ENCODE results near the gene C16orf96.
A peak's percentile ranks its signal among the peaks of the same experiment; 100 is the strongest.

Gene C16orf96

GRCh38 chr16:4601036-4601863 lies 45.1 kb downstream of the C16orf96 start:
- DNase-seq (ENCODE audit: low spot score) = no peak

GRCh38 chr16:4601864-4602186 lies 45.7 kb downstream of the C16orf96 start:
- DNase-seq (ENCODE audit: low spot score) = no peak

- DNase-seq (ENCODE audit: low spot score) = no peak
These were observed 46.2 kb downstream of the C16orf96 start for GRCh38 chr16:4602331-4602730.

GRCh38 chr16:4603624-4604170 lies 47.6 kb downstream of the C16orf96 start:
- no peak for DNase-seq (ENCODE audit: low spot score)

GRCh38 chr16:4604401-4604800 lies 48.3 kb downstream of the C16orf96 start:
- no peak for DNase-seq (ENCODE audit: low spot score)

- DNase-seq (ENCODE audit: low spot score) = no peak
These were observed 50.2 kb downstream of the C16orf96 start for GRCh38 chr16:4606354-4606753.

- DNase-seq (ENCODE audit: low spot score) = no peak
These were observed 51.9 kb downstream of the C16orf96 start for GRCh38 chr16:4607841-4608703.

GRCh38 chr16:4608704-4608980 lies 52.5 kb downstream of the C16orf96 start:
- DNase-seq (ENCODE audit: low spot score) = no peak

GRCh38 chr16:4609200-4610010 lies 53.3 kb downstream of the C16orf96 start:
- no peak for DNase-seq (ENCODE audit: low spot score)

GRCh38 chr16:4610011-4611005 lies 54.2 kb downstream of the C16orf96 start:
- DNase-seq (ENCODE audit: low spot score) = no peak

GRCh38 chr16:4611337-4612021 lies 55.3 kb downstream of the C16orf96 start:
- no peak for DNase-seq (ENCODE audit: low spot score)

GRCh38 chr16:4612474-4612931 lies 56.4 kb downstream of the C16orf96 start:
- DNase-seq (ENCODE audit: low spot score) = no peak

GRCh38 chr16:4612977-4613635 lies 57.0 kb downstream of the C16orf96 start:
- no peak for DNase-seq (ENCODE audit: low spot score)

- peak; percentile 37 for DNase-seq (ENCODE audit: low spot score)
These were observed 57.8 kb downstream of the C16orf96 start for GRCh38 chr16:4613636-4614570.

- DNase-seq (ENCODE audit: low spot score) = peak; percentile 84
These were observed 58.6 kb downstream of the C16orf96 start, which contains the start of gene UBALD1 for GRCh38 chr16:4614571-4615383. TSS of gene UBALD1 (minus strand) at chr16:4614888. CDS start at chr16:4614797, 91 bp downstream.

- no peak for DNase-seq (ENCODE audit: low spot score)
These were observed 59.4 kb downstream of the C16orf96 start for GRCh38 chr16:4615384-4616046.
